HG03139 (cell line): ENCODE results near the gene RABGEF1.
"Not testable (repeated sequence)": the region's sequence is repeated elsewhere in the genome, so short reads cannot be mapped to it uniquely, and the experiment has no call there.

Experiments
- ATAC-seq: cut with Tn5 transposase; IDR thresholded peaks from one replicate; pipeline ENCODE4 v1.9.1; 2021; ENCODE audit not compliant: unreplicated experiment

The RABGEF1 gene

DNA sequence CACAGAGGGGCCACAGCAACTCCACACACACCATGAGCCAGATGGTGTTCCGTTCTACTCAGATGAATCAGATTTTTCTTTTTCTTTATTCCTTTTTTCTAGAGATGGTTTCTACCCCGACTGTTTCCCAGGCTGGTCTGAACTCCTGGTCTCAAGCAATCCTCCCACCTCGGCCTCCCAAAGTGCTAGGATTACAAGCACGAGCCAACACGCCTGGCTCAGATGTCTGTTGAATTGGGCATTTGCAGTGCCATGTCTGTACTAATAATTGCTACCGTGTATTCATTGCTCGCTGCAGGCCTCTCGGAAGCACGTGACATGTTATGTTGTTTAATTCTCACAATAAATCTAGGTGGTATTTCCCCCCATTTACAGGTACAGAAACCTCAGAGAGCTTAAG lies 67.2 kb downstream of the RABGEF1 start:
- no peak for ATAC-seq

DNA sequence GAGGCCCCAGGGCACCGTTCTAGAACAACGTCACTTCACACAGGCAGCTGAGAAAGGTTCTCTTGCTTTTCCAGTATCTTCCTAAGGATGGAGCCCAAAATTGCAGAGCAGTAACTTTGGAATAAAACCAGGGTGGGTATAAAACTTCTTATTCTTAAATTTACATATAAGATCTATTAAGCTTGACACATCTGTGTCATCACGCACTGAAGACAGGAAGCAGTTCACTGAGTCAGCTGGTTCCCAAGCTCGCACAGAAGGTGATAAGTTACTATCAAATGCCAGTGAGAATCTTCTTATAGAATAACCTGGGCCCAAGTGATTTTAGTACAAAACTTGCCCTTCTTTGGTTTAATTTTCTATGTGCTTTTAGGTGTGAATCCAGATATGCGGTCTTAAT lies 70.2 kb downstream of the RABGEF1 start:
- ATAC-seq = no peak

DNA sequence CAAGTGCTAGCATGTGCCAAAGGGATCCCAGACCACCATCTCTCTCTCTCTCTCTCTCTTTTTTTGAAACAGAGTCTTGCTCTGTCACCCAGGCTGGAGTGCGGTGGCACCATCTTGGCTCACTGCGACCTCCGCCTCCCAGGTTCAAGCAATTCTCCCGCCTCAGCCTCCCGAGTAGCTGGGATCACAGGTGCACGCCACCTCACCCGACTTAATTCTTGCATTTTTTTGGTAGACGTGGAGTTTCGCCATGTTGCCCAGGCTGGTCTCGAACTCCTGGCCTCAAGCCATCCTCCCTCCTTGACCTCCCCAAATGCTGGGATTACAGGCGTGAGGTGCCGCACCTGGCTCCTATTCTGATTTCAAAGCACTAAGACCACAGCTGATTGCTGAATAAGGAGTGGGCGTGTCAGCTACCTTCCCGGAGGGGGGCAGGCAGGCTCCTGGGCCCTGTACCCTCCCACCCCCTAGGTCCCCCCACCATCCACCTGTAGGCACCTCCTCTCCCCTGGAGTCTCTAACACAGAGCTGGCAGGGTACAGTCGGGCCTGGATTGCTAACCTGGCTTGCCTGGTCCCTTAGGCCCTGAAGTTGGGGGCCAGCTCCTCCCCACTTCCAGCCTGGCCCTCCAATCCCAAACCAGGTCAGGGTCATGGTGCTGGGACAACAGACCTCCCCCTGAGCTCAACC lies 74.8 kb downstream of the RABGEF1 start:
- ATAC-seq = not testable (repeated sequence)

DNA sequence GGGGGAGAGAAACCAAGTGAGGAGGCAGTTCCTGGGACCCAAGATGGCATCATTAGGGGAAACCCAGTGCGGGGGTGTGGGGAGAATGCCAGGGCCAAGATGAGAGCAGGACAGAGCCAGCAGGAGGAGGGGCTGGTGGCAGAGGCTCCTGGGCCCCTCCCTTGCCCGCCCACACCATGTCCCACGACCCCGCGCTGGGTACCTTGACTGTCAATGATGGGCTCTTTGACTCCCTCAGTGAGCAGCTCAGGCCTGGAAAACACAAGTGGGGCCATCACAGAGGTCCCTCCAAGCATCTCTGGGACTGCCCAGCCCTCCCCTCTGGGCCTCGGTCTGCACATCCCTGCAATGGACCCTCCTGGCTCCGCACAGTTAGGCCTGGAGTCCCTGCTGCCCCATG lies 75.4 kb downstream of the RABGEF1 start:
- no peak for ATAC-seq

DNA sequence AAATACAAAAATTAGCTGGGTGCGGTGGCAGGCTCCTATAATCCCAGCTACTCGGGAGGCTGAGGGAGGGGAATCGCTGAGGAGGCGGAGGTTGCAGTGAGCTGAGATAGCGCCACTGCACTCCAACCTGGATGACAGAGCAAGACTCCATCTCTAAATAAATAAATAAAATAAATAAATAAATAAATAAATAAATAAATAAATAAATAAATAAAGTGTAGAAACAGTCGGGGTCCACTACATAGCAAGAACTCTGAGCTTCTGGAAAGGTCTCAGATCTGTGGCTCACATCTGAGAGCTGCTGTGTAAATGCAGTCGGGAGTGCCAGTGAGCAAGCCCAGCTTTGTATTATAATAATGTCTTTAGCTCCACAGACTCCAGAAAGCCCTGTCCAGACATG lies 76.1 kb downstream of the RABGEF1 start:
- ATAC-seq = not testable (repeated sequence)

DNA sequence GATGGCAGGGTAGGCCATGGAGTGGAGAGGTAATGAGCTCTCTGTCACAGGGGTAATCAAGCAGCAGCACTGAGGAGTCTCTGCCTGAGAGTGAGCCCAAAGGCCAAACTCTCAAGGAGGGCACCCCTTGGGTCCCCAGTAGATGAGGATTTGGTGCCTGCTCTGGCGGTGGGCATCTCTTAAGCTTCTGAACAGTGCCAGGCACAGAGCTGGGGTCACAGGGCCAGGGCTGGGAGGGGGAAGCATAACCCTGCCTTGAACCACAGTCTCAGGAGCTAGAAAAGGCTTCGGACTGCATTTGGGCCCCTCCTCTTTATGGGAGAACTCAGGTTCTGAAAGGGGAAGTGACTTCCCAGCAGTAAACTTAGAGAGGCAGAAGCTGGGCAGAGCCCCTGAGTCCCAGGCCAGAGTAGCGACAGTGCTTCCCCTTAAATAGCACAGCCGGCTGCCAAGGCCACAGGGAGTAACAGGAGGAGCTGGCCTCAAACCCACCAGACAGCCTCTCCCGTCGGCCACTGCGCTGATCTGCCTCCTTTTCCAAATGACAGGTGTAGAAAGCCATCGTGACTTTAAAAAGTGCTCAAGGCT lies 76.8 kb downstream of the RABGEF1 start:
- not testable (repeated sequence) for ATAC-seq

DNA sequence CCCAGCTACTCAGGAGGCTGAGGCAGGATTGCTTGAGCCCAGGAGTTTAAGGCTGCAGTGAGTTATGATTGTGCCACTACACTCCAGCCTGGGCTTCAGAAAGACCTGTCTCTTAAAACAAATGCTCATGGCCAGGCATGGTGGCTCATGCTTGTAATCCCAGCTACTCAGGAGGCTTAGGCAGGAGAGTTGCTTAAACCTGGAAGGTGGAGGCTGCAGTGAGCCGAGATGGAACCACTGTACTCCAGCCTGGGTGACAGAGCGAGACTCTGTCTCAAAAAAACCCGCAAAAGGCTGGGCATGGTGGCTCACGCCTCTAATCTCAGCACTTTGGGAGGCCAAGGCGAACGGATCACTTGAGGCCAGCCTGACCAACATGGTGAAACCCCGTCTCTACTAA lies 77.4 kb downstream of the RABGEF1 start:
- ATAC-seq = not testable (repeated sequence)

DNA sequence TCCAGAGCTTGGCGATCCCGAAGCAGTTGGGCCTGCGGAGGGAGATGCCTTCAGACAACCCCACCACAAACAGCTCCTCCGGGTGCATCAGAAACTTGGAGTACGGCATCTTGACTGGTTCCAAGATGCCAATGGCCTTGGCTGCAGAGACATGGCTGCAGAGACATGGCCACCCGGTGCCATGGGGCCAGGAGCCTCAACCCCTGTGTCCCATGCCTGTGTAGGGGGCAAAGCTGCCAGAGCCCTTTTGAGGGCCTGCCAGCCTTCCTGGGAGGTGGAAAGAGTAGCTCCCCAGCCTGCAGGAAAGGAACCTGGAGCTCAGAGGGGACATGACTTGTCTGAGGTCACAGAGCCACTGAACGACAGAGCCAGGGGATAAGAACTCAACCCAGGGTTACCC lies 83.5 kb downstream of the RABGEF1 start:
- no peak for ATAC-seq

DNA sequence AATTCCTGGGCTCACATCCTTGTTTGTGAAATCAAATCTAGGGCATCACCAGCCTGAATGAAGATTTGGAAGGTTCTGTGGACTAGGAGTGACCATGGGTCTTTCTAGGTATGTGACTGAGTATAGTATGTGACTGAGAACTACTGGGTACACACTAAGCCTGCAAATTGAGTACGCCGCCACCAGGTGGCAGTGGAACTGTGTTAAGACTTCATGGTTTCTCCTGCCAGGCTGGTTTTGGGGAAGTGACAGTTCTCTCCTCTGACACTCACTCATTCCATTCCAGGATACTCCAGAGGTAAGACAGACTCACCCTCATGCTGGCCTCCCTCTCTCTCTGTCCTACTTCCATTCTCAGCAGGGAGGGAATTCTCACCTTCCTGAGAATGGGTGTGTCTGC lies 85.0 kb downstream of the RABGEF1 start:
- not testable (repeated sequence) for ATAC-seq

DNA sequence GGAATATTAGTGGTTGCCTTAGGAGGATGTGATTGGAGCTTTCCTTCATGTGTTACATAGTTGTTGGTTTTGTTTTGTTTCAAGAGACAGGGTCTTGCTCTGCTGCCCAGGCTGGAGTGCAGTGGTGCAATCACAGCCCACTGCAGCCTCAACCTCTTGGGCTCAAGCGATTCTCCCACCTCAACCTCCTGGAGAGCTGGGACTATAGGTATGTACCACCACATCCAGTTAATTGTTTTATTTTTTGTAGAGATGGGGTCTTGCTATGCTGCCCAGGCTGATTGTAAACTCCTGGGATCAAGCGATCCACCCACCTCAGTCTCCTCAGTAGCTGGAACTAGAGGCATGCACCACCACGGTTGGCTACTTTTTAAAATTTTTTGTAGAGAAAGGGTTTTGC lies 86.1 kb downstream of the RABGEF1 start:
- ATAC-seq = no peak

DNA sequence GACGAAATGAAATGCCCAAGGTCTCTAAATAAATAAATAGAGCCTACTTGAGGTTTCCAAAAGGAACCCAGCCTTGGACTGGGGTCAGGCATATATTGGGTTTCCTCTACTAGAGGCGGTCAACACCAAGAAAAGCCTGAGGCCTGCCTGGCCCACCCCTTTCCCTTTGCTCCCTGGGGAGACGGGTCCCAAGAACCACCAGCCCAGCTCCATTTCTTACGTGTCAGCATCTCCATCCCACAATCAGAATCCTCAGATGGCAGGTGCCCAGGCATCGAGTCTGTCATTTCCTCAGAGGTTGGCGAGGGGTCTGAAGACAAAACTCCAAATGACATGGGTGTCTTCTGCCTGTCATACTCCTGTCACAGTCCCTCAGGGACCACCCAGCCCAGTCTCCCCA lies 90.4 kb downstream of the RABGEF1 start:
- not testable (repeated sequence) for ATAC-seq

DNA sequence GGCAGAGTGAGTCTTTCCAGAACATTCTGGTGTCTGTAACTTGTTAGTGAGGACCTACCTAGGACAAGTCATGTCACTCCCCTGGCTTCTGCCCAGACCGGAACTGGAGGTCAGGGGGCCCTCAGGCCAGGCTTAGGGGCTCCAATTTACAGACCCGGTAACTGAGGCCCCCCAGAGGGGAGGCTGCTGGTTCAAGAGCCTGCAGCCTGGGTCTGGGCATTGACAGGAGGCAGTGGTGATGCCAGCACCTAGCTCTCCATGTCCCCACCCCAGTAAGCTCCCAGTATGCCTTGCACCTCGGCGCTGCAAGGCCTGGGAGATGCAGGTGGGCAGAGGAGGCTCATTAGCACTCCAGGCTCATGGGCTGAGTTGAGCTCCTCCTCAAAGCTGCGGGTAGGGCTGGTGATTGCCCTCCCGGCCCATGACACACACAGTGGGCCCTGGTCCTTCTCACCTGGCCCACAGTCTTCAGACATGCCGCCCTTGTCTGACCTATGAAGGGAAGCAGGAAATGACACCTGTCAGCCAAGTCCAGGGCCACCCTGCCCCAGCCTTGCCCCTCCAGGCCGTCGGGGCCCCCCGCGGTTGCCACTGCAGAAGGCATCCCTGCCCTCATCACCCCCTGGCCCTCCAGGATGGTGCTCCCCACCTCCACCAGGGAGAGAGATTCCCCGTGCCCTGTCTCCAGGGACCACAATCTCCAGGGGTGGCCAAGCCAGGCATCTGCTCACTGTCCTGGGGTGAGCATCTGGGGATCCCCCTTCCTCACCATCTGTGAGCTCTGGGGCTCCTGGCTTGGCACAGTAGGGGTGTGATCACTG lies 92.2 kb downstream of the RABGEF1 start:
- no peak for ATAC-seq

DNA sequence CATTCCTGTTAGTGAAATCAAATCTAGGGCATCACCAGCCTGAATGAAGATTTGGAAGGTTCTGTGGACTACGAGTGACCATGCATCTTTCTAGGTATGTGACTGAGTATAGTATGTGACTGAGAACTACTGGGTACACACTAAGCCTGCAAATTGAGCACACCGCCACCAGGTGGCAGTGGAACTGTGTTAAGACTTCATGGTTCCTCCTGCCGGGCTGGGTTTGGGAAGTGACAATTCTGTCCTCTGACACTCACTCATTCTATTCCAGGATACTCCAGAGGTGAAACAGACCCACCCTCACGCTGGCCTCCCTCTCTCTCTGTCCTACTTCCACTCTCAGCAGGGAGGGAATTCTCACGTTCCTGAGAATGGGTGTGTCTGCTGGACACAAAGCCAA lies 96.5 kb downstream of the RABGEF1 start:
- no peak for ATAC-seq

DNA sequence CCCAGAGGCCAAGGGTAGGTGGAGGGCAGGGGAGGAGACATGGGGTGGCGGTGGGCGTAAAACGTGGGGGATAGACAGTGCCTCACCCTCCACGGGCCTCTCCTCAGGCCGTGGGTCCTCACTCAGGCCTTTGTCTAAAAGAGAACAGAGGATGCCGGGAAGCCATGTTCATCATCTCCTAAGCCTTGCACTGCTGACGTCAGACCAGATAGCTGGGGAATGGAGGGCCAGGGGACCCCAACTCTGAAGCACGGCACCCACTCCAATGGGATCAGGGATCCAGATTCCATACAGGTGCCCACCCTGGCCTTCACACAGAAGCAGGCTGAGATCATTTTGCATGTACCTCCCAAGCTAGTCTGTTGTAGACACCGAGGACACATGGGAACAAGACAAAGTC lies 97.1 kb downstream of the RABGEF1 start:
- no peak for ATAC-seq

DNA sequence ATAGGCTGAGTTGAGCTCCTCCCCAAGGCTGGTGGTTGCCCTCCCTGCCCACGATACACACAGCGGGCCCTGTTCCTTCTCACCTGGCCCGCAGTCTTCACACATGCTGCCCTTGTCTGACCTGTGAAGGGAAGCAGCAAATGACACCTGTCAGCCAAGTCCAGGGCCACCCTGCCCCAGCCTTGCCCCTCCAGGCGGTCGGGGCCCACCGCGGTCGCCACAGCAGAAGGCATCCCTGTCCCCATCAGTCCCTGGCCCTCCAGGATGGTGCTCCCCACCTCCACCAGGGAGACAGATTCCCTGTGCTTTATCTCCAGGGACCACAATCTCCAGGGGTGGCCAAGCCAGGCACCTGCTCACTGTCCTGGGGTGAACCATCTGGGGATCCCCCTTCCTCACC lies 99.3 kb downstream of the RABGEF1 start:
- no peak for ATAC-seq

DNA sequence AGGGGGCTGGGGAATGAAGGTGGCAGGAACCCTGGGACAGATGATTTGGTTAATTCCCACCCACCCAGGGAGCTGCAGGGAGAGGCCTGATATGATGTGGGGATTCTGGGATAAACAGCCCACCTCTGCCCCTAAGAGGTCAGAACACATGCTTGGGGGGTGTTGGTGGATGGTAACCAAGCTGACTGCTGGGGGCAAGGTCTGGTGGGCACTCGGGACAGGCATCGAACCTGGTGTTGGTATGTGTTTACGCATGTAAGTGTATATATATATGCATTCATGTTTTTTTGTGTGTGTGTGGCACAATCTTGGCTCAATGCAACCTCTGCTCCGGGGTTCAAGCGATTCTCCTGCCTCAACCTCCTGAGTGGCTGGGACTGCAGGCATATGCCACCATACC lies 99.8 kb downstream of the RABGEF1 start:
- ATAC-seq = no peak

DNA sequence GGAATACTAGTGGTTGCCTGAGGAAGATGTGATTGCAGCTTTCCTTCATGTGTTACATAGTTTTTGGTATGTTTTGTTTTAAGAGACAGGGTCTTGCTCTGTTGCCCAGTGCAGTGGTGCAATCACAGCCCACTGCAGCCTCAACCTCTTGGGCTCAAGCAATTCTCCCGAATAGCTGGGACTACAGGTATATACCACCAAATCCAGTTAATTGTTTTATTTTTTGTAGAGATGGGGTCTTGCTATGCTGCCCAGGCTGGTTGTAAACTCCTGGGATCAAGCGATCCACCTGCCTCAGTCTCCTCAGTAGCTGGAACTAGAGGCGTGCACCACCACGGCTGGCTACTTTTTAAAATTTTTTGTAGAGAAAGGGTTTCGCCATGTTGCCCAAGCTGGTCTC lies 101.4 kb downstream of the RABGEF1 start:
- ATAC-seq = no peak

DNA sequence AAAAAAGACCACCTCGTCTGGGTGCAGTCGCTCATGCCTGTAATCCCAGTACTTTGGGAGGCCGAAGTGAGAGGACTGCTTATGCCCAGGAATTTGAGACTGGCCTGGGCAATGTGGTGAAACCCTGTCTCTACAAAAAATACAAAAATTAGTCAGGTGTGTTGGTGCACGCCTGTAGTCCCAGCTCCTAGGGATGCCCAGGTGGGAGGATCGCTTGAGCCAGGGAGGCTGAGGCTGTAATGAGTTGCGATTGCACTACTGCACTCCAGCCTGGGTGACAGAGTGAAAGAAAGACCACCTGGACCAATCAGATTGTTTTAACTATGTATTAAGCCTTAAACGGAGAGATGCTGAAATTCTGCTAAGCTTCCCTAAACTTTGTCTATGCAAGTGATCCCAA lies 103.0 kb downstream of the RABGEF1 start:
- not testable (repeated sequence) for ATAC-seq

DNA sequence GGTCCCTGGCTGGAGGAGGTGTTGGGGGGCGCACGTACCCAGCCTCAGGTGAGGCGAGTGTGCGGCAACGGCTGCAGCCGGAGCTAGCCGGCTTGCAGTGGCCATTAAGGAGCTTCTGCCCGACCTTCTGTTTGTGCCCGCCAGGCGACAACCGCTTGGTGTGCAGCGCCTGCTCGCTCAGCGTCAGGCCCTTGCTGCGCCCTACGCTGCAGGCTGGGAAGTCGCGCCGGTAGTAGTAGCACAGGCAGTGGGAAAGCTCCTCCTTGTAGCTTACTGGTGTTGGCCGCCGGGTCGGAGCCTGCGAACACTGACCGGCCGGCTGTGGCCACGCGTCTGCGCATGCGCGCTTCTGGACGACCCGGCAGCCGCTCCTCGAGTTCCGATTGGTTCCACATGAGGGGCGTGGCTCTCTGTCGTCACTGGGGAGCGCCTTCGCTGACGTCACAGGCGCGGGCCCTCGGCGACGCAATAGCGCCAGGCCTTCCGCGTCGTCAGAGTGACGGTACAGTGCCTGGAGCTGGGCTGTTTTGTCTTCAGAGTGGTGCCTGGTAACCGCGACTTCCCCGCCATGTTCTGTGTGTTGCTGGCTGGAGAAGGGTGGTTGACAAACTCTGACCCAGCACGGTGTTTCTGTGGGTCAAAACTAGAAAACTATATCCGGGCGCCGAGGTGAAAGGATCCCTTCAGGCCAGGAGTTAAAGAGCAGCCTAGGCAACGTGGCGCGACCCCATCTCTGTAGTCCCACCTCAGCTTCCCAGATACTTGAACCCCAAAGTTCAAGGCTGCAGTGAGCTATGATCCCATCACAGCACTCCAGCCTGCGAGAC lies 104.2 kb downstream of the RABGEF1 start:
- ATAC-seq = peak; percentile 84

DNA sequence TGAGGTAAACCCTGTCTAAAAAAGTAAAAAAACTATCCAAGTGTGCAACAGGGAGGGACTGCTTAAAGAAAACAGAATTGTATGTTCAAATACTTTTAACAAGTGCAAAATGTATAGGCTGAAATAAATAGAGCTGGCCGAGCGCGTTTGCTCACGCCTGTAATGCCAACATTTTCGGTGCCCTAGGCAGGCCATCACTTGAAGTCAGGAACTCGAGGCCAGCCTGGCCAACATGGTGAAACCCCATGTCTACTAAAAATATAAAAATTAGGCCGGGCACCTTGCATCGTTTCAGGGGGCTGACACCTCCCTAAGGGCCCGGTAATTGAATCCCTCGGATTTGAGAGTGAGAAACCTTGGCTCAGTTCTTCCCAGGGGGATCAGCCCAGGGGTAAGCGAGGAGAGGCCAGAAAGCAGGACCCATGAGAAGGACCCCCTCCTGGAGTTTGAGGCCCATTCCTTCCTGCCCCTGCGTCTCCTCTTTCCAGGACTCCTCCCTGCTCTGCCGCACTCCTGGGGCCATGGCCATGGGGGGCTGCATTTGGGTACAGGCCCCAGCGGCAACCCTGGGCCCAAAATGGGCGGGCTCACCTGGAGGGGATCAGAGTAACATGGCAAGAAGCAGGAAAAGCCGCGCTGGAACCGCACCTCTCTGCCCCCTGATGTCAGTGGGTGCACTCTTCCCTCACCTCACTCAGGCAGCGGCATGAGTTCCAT lies 105.0 kb downstream of the RABGEF1 start:
- ATAC-seq = no peak

DNA sequence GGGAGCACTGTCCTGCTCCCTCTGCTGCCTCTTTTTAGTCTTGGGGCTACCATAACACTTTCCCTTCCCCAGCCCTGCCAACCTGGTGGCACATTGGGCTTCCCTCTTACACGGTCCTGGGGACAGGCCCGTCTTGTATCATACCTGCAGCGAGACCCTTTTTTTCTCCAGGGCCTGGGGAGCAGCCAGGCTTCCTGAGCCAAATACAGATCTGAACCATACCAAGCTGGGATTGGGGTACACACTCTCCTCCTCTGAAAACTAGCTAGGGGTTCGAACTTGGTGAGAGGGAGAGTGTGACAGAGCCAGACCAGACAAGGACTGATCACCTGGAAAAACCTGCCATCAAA lies 105.5 kb downstream of the RABGEF1 start:
- ATAC-seq = not testable (repeated sequence)
